Endothelial cell (in vitro differentiated cells): ENCODE results near the gene CFAP221. TPM values are rescaled to one million over a fixed set of nuclear protein-coding genes. Genes with fewer than 3 reads are reported as not detected.

Experiments
- DNase-seq: peaks from one replicate; pipeline ENCODE4 v3.0.0; 2021; ENCODE audit warnings: low spot score
- H3K27ac Mint-ChIP-seq: one replicate; pipeline ENCODE4 v1.8.0; 2021; ENCODE audit warnings: mixed read lengths, inconsistent platforms; ENCODE audit not compliant: unreplicated experiment
- H3K27me3 Mint-ChIP-seq: one replicate; pipeline ENCODE4 v1.8.0; 2021; ENCODE audit warnings: mild to moderate bottlenecking, moderate library complexity, mixed read lengths, inconsistent platforms; ENCODE audit not compliant: unreplicated experiment
- H3K36me3 Mint-ChIP-seq: one replicate; pipeline ENCODE4 v1.8.0; 2021; ENCODE audit warnings: mild to moderate bottlenecking, low read depth, mixed read lengths, inconsistent platforms; ENCODE audit not compliant: unreplicated experiment
- H3K4me1 Mint-ChIP-seq: one replicate; pipeline ENCODE4 v1.8.0; 2021; ENCODE audit warnings: mild to moderate bottlenecking, mixed read lengths, inconsistent platforms; ENCODE audit not compliant: unreplicated experiment
- H3K4me3 Mint-ChIP-seq: one replicate; pipeline ENCODE4 v1.8.0; 2021; ENCODE audit warnings: mild to moderate bottlenecking, mixed read lengths, inconsistent platforms; ENCODE audit not compliant: unreplicated experiment
- H3K9me3 Mint-ChIP-seq: one replicate; pipeline ENCODE4 v1.8.0; 2021; ENCODE audit warnings: mixed read lengths, inconsistent platforms; ENCODE audit not compliant: unreplicated experiment
- CTCF ChIP-seq: fragments of 200-600 bp; sonication (generic); IDR thresholded peaks from one replicate; pipeline ENCODE4 v1.5.0; 2021; ENCODE audit warnings: antibody characterized with exemption; ENCODE audit not compliant: unreplicated experiment
- total RNA-seq: library from RNA; stranded (reverse); fragmentation: NEBNext Ultra II Directional; extraction: Animal tissue kit (Norgen Biotek cat#: 25700); gene quantifications from one replicate; pipeline ENCODE4 v1.2.1, GENCODE V29; 2021; ENCODE audit not compliant: unreplicated experiment

Gene CFAP221
- total RNA-seq, 1 donor from 2014 or later, result 1.1 TPM

GRCh38 chr2:119683713-119684443, 139.6 kb downstream of the CFAP221 start:
- H3K4me1 Mint-ChIP-seq, result peaks cover 22% of the 10 kb centered on the region
- H3K9me3 Mint-ChIP-seq, result no peaks in the 10 kb centered on the region
- no peak overlapping the region for H3K4me3 Mint-ChIP-seq
- H3K27ac Mint-ChIP-seq, result no peak overlapping the region
- peaks cover 15% of the 10 kb centered on the region for H3K36me3 Mint-ChIP-seq
- peaks cover 7% of the 10 kb centered on the region for H3K27me3 Mint-ChIP-seq
- TF ChIP-seq CTCF, result no peak
- no peak for DNase-seq

GRCh38 chr2:119684518-119684917, 140.3 kb downstream of the CFAP221 start:
- Mint-ChIP-seq H3K4me1 (peaks cover 19% of the 10 kb centered on the region), H3K9me3 (no peaks in the 10 kb centered on the region), H3K36me3 (peaks cover 18% of the 10 kb centered on the region), H3K4me3 (no peak overlapping the region), H3K27me3 (peaks cover 6% of the 10 kb centered on the region), H3K27ac (no peak overlapping the region)
- DNase-seq, result no peak
- TF ChIP-seq CTCF, result no peak

GRCh38 chr2:119688616-119689015, 144.4 kb downstream of the CFAP221 start:
- Mint-ChIP-seq H3K27me3 (peaks cover 2% of the 10 kb centered on the region), H3K36me3 (peaks cover 11% of the 10 kb centered on the region), H3K4me1 (peaks cover 7% of the 10 kb centered on the region), H3K27ac (no peak overlapping the region), H3K4me3 (no peak overlapping the region), H3K9me3 (no peaks in the 10 kb centered on the region)
- no peak for DNase-seq
- TF ChIP-seq CTCF, result no peak

- H3K4me3 Mint-ChIP-seq, result no peak overlapping the region
- peaks cover 8% of the 10 kb centered on the region for H3K4me1 Mint-ChIP-seq
- peaks cover 4% of the 10 kb centered on the region for H3K27me3 Mint-ChIP-seq
- no peaks in the 10 kb centered on the region for H3K9me3 Mint-ChIP-seq
- H3K36me3 Mint-ChIP-seq, result peaks cover 16% of the 10 kb centered on the region
- TF ChIP-seq CTCF, result no peak
- H3K27ac Mint-ChIP-seq, result no peak overlapping the region
- no peak for DNase-seq
Measured at GRCh38 chr2:119689218-119689617, 145.0 kb downstream of the CFAP221 start.

- Mint-ChIP-seq H3K9me3 (no peaks in the 10 kb centered on the region), H3K27me3 (peaks cover 7% of the 10 kb centered on the region), H3K27ac (no peak overlapping the region), H3K4me1 (peaks cover 15% of the 10 kb centered on the region), H3K36me3 (peaks cover 16% of the 10 kb centered on the region), H3K4me3 (no peak overlapping the region)
- no peak for TF ChIP-seq CTCF
- DNase-seq, result no peak
Measured at GRCh38 chr2:119691189-119691588, 146.9 kb downstream of the CFAP221 start.
